MM.1S (cell line): ENCODE results near the gene C5AR1.

Source experiments
- EZH2 ChIP-seq: fragments of 300-600 bp; sonication (generic); optimal IDR thresholded peaks from 2 replicates; pipeline ENCODE3; 2017; ENCODE audit warnings: low read depth, mild to moderate bottlenecking, antibody characterized with exemption, low read length, mixed read lengths
- EZH2phosphoT487 ChIP-seq: fragments of 300-600 bp; sonication (generic); IDR thresholded peaks from 2 replicates; pipeline ENCODE4 v1.6.1; 2018; ENCODE audit warnings: antibody characterized with exemption, low read length

DNA sequence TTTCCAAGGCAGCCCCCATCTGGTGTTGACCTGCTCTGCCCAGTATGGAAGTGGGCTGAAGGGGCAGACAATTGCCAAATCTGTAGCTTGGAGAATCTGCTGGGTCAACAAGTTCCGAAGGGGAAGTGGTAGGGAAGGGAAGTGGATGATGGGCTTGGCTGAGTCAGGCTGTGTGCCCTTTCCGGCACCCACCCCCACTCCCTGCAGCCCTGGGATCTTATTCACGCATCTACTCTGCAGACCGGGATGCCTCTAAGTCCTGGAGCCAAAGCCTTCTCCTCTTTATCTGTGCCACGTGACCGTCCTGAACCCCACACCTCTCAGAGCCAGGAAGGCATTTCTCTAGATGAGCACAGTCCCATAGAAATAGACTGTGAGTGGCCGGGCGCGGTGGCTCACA lies 14.8 kb downstream of the C5AR1 start:
- no peak for TF ChIP-seq EZH2phosphoT487
- TF ChIP-seq EZH2 = no peak
